Keratinocyte (primary cell): ENCODE measurements around the gene CUL3.

ENCODE experiments used
- EZH2 ChIP-seq: IDR thresholded peaks from one replicate; pipeline ENCODE4 v1.6.1; 2012; ENCODE audit warnings: inconsistent platforms, mild to moderate bottlenecking, low read length, moderate library complexity
- TF ChIP-seq, protein P1 (sequence below), 3 experiments: IDR thresholded peaks in 1 of 3; conservative IDR thresholded peaks in 1 of 3; optimal IDR thresholded peaks in 1 of 3; 2 replicates in 2 of 3; 3 replicates in 1 of 3; pipeline versions ENCODE3 to v1.5.1; 2011; ENCODE audit warnings: low read length in 3 of 3, mild to moderate bottlenecking in 3 of 3, moderate library complexity in 2 of 3, control low read depth in 1 of 3, inconsistent platforms in 1 of 3; ENCODE audit not compliant: insufficient read depth in 2 of 3; ENCODE audit errors: extremely low read depth in 1 of 3

- TF ChIP-seq, protein P1, sequence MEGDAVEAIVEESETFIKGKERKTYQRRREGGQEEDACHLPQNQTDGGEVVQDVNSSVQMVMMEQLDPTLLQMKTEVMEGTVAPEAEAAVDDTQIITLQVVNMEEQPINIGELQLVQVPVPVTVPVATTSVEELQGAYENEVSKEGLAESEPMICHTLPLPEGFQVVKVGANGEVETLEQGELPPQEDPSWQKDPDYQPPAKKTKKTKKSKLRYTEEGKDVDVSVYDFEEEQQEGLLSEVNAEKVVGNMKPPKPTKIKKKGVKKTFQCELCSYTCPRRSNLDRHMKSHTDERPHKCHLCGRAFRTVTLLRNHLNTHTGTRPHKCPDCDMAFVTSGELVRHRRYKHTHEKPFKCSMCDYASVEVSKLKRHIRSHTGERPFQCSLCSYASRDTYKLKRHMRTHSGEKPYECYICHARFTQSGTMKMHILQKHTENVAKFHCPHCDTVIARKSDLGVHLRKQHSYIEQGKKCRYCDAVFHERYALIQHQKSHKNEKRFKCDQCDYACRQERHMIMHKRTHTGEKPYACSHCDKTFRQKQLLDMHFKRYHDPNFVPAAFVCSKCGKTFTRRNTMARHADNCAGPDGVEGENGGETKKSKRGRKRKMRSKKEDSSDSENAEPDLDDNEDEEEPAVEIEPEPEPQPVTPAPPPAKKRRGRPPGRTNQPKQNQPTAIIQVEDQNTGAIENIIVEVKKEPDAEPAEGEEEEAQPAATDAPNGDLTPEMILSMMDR (optimal IDR thresholded peaks at IDR 0.05 in 1 of 3, IDR thresholded peaks at IDR 0.05 in 1 of 3, conservative IDR thresholded peaks at IDR 0.05 in 1 of 3; ENCODE audit: extremely low read depth in 1 of 3, insufficient read depth in 2 of 3, low read length in 3 of 3) = no peak
- no peak for TF ChIP-seq EZH2
Measured at GRCh38 chr2:224453892-224454291, 131.3 kb downstream of the CUL3 start.
